Body of pancreas (tissue), 4 donors: ENCODE results near the gene SLC22A5. TPM values are rescaled to one million over a fixed set of nuclear protein-coding genes. Genes with fewer than 3 reads are reported as not detected.

Experiments
- ATAC-seq: fragments of 150-250 bp; one replicate; pipeline ENCODE4 v1.9.1; 2016
- DNase-seq, 4 donors: peaks; one replicate each; pipeline ENCODE4 v3.0.0-alpha.2; 2019
- H3K27ac ChIP-seq, 4 donors: fragments of 200-600 bp; sonication (generic); 1 replicate in 3 of 4; 2 replicates in 1 of 4; pipeline versions ENCODE4 v1.5.1 to v1.6.1; 2016 to 2019; ENCODE audit warnings: mild to moderate bottlenecking in 1 of 4, mixed read lengths in 1 of 4, moderate library complexity in 1 of 4
- H3K27me3 ChIP-seq, 2 donors: fragments of 200-600 bp; sonication (generic); one replicate each; pipeline ENCODE4 v1.6.0; 2016; ENCODE audit warnings: mild to moderate bottlenecking in 1 of 2
- H3K36me3 ChIP-seq, 2 donors: fragments of 200-600 bp; sonication (generic); replicated peaks in 1 of 2; 2 replicates each; pipeline ENCODE4 v1.5.1; 2016; ENCODE audit warnings: low read depth in 2 of 2; ENCODE audit not compliant: insufficient read depth in 1 of 2
- H3K4me1 ChIP-seq: fragments of 200-600 bp; sonication (generic); one replicate; pipeline ENCODE4 v1.6.0; 2016
- H3K4me3 ChIP-seq, 2 donors: fragments of 200-600 bp; sonication (generic); 1 replicate in 1 of 2; 2 replicates in 1 of 2; pipeline ENCODE4 v1.5.1; 2016 to 2019
- H3K9me3 ChIP-seq, 3 donors: fragments of 200-600 bp; sonication (generic); 1 replicate in 2 of 3; 2 replicates in 1 of 3; pipeline ENCODE4 v1.5.1; 2016
- POLR2A ChIP-seq, 3 donors: fragments of 450-650 bp; IDR thresholded peaks; one replicate each; pipeline ENCODE4 v1.6.1; 2016; ENCODE audit warnings: antibody characterized with exemption in 3 of 3, mild to moderate bottlenecking in 2 of 3
- WGBS, 2 donors: methylation state at CpG; one replicate each; pipeline ENCODE4 v1.1.5; 2017; 5-methylcytosine and 5-hydroxymethylcytosine counted together
- intact Hi-C: fragments of 100-400 bp; cut with DNase I; formaldehyde crosslinking; loops from one replicate; pipeline ENCODE4 v1.15.1; 2023
- total RNA-seq, 2 donors: library from RNA; depleted of rRNA; stranded (reverse); fragments of >200 nt; gene quantifications; one replicate each; pipeline ENCODE4 v1.1.0, GENCODE V29; 2016
- TF ChIP-seq, protein P1 (sequence below), 7 experiments: fragments of 450-650 bp in 4 of 7; fragments of 200-600 bp in 3 of 7; sonication (generic) in 3 of 7; IDR thresholded peaks; one replicate each; pipeline ENCODE4 v1.5.1; 2016 to 2019; ENCODE audit warnings: antibody characterized with exemption in 7 of 7

The SLC22A5 gene
- total RNA-seq, 2 donors from 2014 or later: 21.3 to 30.3 TPM

DNA sequence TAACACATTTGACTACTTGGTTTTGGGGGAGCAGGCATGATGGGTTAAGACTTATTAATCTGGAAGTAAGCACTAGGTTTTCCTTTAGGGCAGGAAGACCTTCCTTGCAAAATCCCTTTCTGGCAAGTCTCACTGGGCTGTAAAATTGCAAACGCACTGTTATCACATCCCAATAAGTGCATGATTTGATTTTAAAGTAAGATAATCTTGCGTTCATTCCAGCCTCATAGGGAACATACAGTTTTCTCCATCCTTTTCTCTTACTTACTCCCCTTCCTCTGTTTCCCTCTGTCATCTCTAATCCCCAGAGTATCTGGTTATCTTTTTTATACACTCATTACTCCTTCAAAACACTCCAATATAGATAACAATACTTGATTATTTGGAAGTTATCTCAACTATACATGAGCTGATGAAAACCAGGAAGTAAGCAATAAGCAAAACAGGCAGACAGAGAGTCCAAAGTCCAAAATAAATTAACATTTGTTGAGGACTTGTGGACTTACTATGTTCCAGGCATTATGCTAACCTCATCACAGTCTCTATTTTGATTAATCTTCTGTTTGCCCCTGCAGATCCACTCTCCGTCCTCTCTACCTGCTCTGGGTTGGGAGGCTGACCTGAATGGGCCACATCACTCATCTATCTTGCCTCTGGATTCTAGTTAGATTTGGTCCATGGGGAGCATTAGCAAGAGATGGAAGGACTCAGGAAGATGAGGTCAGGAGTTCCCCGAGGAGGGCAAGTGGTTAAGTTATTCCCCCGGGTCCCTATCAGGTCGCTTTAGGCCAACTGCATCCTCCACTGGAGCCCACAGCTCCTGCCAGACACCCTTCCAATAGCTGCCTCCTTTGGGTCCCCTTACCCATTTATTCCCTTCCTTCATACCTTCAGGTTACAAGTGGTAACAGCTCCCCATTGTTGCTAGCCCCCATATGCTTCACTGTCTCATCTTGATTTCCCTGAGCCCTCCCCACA, 60.2 kb downstream of the SLC22A5 start:
- Histone ChIP-seq H3K27ac (peak overlapping the region in 1 of 4 donors; percentile 86), H3K36me3 (no peaks in the 10 kb centered on the region), H3K4me1 (peaks cover 59% of the 10 kb centered on the region), H3K27me3 (no peaks in the 10 kb centered on the region), H3K9me3 (no peaks in the 10 kb centered on the region), H3K4me3 (no peak overlapping the region)
- WGBS, 2 donors: 62 to 75% methylated on average over 6 of the region's 6 CpGs
- TF ChIP-seq, protein P1, sequence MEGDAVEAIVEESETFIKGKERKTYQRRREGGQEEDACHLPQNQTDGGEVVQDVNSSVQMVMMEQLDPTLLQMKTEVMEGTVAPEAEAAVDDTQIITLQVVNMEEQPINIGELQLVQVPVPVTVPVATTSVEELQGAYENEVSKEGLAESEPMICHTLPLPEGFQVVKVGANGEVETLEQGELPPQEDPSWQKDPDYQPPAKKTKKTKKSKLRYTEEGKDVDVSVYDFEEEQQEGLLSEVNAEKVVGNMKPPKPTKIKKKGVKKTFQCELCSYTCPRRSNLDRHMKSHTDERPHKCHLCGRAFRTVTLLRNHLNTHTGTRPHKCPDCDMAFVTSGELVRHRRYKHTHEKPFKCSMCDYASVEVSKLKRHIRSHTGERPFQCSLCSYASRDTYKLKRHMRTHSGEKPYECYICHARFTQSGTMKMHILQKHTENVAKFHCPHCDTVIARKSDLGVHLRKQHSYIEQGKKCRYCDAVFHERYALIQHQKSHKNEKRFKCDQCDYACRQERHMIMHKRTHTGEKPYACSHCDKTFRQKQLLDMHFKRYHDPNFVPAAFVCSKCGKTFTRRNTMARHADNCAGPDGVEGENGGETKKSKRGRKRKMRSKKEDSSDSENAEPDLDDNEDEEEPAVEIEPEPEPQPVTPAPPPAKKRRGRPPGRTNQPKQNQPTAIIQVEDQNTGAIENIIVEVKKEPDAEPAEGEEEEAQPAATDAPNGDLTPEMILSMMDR (IDR thresholded peaks at IDR 0.05): no peak
- no peak for TF ChIP-seq POLR2A (IDR thresholded peaks at IDR 0.05)
- ATAC-seq (no peak), DNase-seq (no peak)
- intact Hi-C loops: no loop called here

DNA sequence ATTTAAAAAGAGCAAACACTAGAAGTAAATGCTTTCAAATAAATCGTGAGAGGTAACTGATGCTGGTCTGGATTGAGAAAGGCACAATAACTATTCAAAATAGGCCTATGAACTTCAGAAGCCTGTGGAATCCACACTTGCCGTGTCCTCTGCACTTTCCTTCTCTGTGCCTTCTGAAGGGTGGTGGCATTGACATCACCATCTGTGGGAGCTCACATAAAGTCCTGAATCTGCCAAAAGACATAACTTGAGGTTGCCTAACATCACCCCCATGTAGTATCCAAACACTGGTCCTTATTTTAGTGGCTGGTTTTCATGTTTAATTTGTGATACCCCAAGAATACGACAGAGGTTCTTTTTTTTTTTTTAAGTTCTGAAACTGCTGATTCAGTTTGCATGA, 61.2 kb downstream of the SLC22A5 start:
- ATAC-seq: no peak
- H3K4me1 ChIP-seq: peaks cover 62% of the 10 kb centered on the region
- intact Hi-C loops: no loop called here
- H3K27me3 ChIP-seq: no peaks in the 10 kb centered on the region
- 68 to 87% methylated on average over 3 of the region's 3 CpGs for WGBS, 2 donors
- no peak overlapping the region for H3K4me3 ChIP-seq
- no peak for TF ChIP-seq POLR2A (IDR thresholded peaks at IDR 0.05)
- TF ChIP-seq, protein P1 (IDR thresholded peaks at IDR 0.05): no peak
- H3K9me3 ChIP-seq: no peaks in the 10 kb centered on the region
- no peak for DNase-seq
- no peak overlapping the region for H3K27ac ChIP-seq
- H3K36me3 ChIP-seq: no peaks in the 10 kb centered on the region

DNA sequence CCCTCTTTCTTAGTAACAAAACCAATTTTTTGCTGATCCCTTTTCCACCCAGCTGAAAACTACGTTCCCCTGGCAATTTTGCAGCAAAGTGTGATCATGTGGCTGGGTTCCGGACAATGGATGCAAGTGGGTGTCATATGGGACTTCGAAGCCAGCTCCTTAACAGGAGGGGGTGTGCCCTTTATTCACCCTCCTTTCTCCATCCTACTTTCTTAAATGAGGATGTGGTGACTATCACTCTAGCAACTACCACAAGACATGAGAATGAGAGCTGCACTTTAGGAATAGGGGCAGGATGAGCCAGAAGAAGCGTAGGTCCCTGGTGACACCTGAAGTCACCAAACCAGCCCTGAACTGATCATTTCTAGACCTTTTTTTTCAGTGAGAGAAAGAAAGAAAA, 62.1 kb downstream of the SLC22A5 start:
- H3K36me3 ChIP-seq: no peaks in the 10 kb centered on the region
- TF ChIP-seq, protein P1 (IDR thresholded peaks at IDR 0.05): no peak
- no peak for TF ChIP-seq POLR2A (IDR thresholded peaks at IDR 0.05)
- intact Hi-C loops: no loop called here
- H3K4me1 ChIP-seq: peaks cover 53% of the 10 kb centered on the region
- no peak overlapping the region for H3K4me3 ChIP-seq
- H3K27me3 ChIP-seq: no peaks in the 10 kb centered on the region
- no peak overlapping the region for H3K27ac ChIP-seq
- WGBS, 2 donors: 77 to 94% methylated on average over 4 of the region's 4 CpGs
- DNase-seq (no peak), ATAC-seq (no peak)
- no peaks in the 10 kb centered on the region for H3K9me3 ChIP-seq

- intact Hi-C loops: no loop called here
- H3K27me3 ChIP-seq: no peaks in the 10 kb centered on the region
- WGBS, 2 donors: 94 to 95% methylated on average over 6 of the region's 6 CpGs
- no peaks in the 10 kb centered on the region for H3K36me3 ChIP-seq
- H3K4me1 ChIP-seq: peaks cover 45% of the 10 kb centered on the region
- DNase-seq (no peak), ATAC-seq (no peak)
- no peak overlapping the region for H3K4me3 ChIP-seq
- H3K27ac ChIP-seq: no peak overlapping the region
- no peaks in the 10 kb centered on the region for H3K9me3 ChIP-seq
- TF ChIP-seq POLR2A (IDR thresholded peaks at IDR 0.05): no peak
- TF ChIP-seq, protein P1 (IDR thresholded peaks at IDR 0.05): no peak
These were observed 63.6 kb downstream of the SLC22A5 start for GRCh38 chr5:132433141-132433540.
